Endothelial cell of umbilical vein (primary cell): Measurements from ENCODE around the gene SLC25A21. TPM values are rescaled to one million over a fixed set of nuclear protein-coding genes. Genes with fewer than 3 reads are reported as not detected.

ENCODE experiments used
- BruUV-seq: library from RNA; stranded (reverse); fragments of 400-500 nt; replicated peaks from 2 replicates; lab custom pipeline; 2021; lab: Mats Ljungman, UMichigan
- CTCF ChIA-PET: fragments of 300-600, 350-600 bp; sonication (Branson Sonifier 250); formaldehyde crosslinking; loops from one replicate; lab custom pipeline; 2021; ENCODE audit warnings: antibody characterized with exemption, inconsistent platforms; lab: Charles Lee
- POLR2A ChIA-PET: fragments of 300-600, 350-600 bp; sonication (Branson Sonifier 250); formaldehyde crosslinking; loops from one replicate; lab custom pipeline; 2021; ENCODE audit warnings: antibody characterized with exemption, inconsistent platforms; lab: Charles Lee
- DNase-seq: peaks from one replicate; pipeline ENCODE4 v3.0.0-alpha.2; 2011; ENCODE audit warnings: low read depth, low spot score
- FAIRE-seq: peaks from 2 replicates; lab custom pipeline; 2011; peaks lifted over from hg19 to GRCh38; lab: Jason Lieb, UNC
- H2AFZ ChIP-seq: 2 replicates; pipeline ENCODE4 v1.6.0; 2012; ENCODE audit warnings: low read depth, low read length, control low read depth, inconsistent platforms
- H3K27ac ChIP-seq: 2 replicates; pipeline ENCODE4 v1.5.1; 2011; ENCODE audit warnings: low read depth, mild to moderate bottlenecking, control low read depth, low read length, moderate library complexity; ENCODE audit not compliant: insufficient read depth
- H3K27me3 ChIP-seq, 2 experiments: 2 replicates each; pipeline versions ENCODE4 v1.6.0 to v1.6.1; 2011; ENCODE audit warnings: low read length in 2 of 2, mixed read lengths in 1 of 2; ENCODE audit not compliant: control insufficient read depth in 2 of 2, insufficient read depth in 2 of 2
- H3K36me3 ChIP-seq, 2 experiments: 2 replicates in 1 of 2; 3 replicates in 1 of 2; pipeline ENCODE4 v1.5.1; 2011; ENCODE audit warnings: low read length in 2 of 2, mild to moderate bottlenecking in 1 of 2, moderate library complexity in 1 of 2; ENCODE audit not compliant: control insufficient read depth in 2 of 2, insufficient read depth in 2 of 2; ENCODE audit errors: extremely low read depth in 1 of 2
- H3K4me1 ChIP-seq: 3 replicates; pipeline ENCODE4 v1.5.1; 2011; ENCODE audit warnings: mild to moderate bottlenecking, low read length; ENCODE audit not compliant: control insufficient read depth, insufficient read depth; ENCODE audit errors: extremely low read depth
- H3K4me2 ChIP-seq: 2 replicates; pipeline ENCODE4 v1.6.1; 2011; ENCODE audit warnings: low read length, control low read depth, mixed read lengths; ENCODE audit not compliant: insufficient read depth
- H3K4me3 ChIP-seq, 3 experiments: fragments of 200-600 bp in 1 of 3; sonication (generic), shearing (Covaris generic) in 1 of 3; replicated peaks in 1 of 3; 2 replicates each; pipeline ENCODE4 v1.5.1; 2011 to 2016; ENCODE audit warnings: control low read depth in 3 of 3, low read length in 3 of 3, mild to moderate bottlenecking in 2 of 3, inconsistent platforms in 1 of 3, low read depth in 1 of 3, moderate library complexity in 1 of 3; ENCODE audit not compliant: insufficient read depth in 1 of 3
- H3K79me2 ChIP-seq: 2 replicates; pipeline ENCODE4 v1.6.0; 2012; ENCODE audit warnings: low read length, inconsistent platforms; ENCODE audit not compliant: control insufficient read depth, insufficient read depth
- H3K9ac ChIP-seq: replicated peaks from 2 replicates; pipeline ENCODE3; 2011; ENCODE audit warnings: low read length, control low read depth; ENCODE audit not compliant: insufficient read depth; ENCODE audit errors: extremely low read depth
- H3K9me1 ChIP-seq: replicated peaks from 3 replicates; pipeline ENCODE4 v1.6.0; 2011; ENCODE audit warnings: mild to moderate bottlenecking, low read length; ENCODE audit not compliant: control insufficient read depth, insufficient read depth; ENCODE audit errors: extremely low read depth
- H3K9me3 ChIP-seq: replicated peaks from 2 replicates; pipeline ENCODE4 v1.5.1; 2012; ENCODE audit warnings: low read length, inconsistent platforms; ENCODE audit not compliant: control insufficient read depth, insufficient read depth
- H4K20me1 ChIP-seq: replicated peaks from 2 replicates; pipeline ENCODE3; 2011; ENCODE audit warnings: mild to moderate bottlenecking, low read length; ENCODE audit not compliant: control insufficient read depth, insufficient read depth; ENCODE audit errors: extremely low read depth
- CTCF ChIP-seq, 2 donors: IDR thresholded peaks; 1 replicate in 1 of 2; 2 replicates in 1 of 2; pipeline ENCODE4 v1.5.1; 2011; ENCODE audit warnings: low read length in 2 of 2, mild to moderate bottlenecking in 2 of 2, moderate library complexity in 2 of 2, control low read depth in 1 of 2, inconsistent platforms in 1 of 2, low read depth in 1 of 2; ENCODE audit not compliant: insufficient read depth in 1 of 2; ENCODE audit errors: extremely low read depth in 1 of 2
- EZH2 ChIP-seq: IDR thresholded peaks from 2 replicates; pipeline ENCODE4 v1.6.1; 2012; ENCODE audit warnings: borderline replicate concordance, low read depth, mild to moderate bottlenecking, moderate library complexity, low read length, inconsistent platforms; ENCODE audit not compliant: severe bottlenecking
- FOS ChIP-seq: IDR thresholded peaks from 2 replicates; pipeline ENCODE4 v1.6.1; 2011; ENCODE audit warnings: mild to moderate bottlenecking, low read length, moderate library complexity, borderline replicate concordance; ENCODE audit not compliant: insufficient read depth
- GATA2 ChIP-seq: IDR thresholded peaks from 2 replicates; pipeline ENCODE4 v1.7.0; 2011; ENCODE audit warnings: low read depth, mild to moderate bottlenecking, moderate library complexity, mixed read lengths, low read length; ENCODE audit not compliant: insufficient read length, insufficient read depth
- JUN ChIP-seq: IDR thresholded peaks from 2 replicates; pipeline ENCODE4 v1.6.1; 2011; ENCODE audit warnings: borderline replicate concordance, low read depth; ENCODE audit not compliant: insufficient read length, insufficient read depth
- MAX ChIP-seq: IDR thresholded peaks from 2 replicates; pipeline ENCODE4 v1.6.1; 2011; ENCODE audit not compliant: insufficient read depth, insufficient read length
- MYC ChIP-seq: IDR thresholded peaks from one replicate; pipeline ENCODE4 v1.6.1; 2011; ENCODE audit warnings: mild to moderate bottlenecking, low read depth, low read length
- POLR2A ChIP-seq: IDR thresholded peaks from 2 replicates; pipeline ENCODE4 v1.6.1; 2012; ENCODE audit warnings: low read depth, mild to moderate bottlenecking, control low read depth, low read length
- POLR2AphosphoS5 ChIP-seq: IDR thresholded peaks from 2 replicates; pipeline ENCODE4 v1.6.1; 2012; ENCODE audit warnings: low read depth, mild to moderate bottlenecking, control low read depth, low read length, moderate library complexity; ENCODE audit not compliant: insufficient read depth
- dilution Hi-C: fragments of 300-500 bp; cut with MboI; formaldehyde crosslinking; loops from one replicate; pipeline ENCODE4 v1.15.0; 2019; ENCODE audit warnings: low sequenced_read_pairs; ENCODE audit not compliant: extremely low pct_ligation_motif_present
- intact Hi-C: fragments of 100-400 bp; cut with micrococcal nuclease; formaldehyde crosslinking; loops from one replicate; pipeline ENCODE4 v1.10.0; 2022
- polyA plus RNA-seq, 4 experiments: library from polyadenylated mRNA; depleted of rRNA in 3 of 4; stranded (reverse) in 3 of 4; unstranded in 1 of 4; fragments of >200 nt; gene quantifications; 2 replicates each; pipeline versions ENCODE4 v1.2.1 to v1.2.3, GENCODE V29; 2011 to 2012; ENCODE audit warnings: missing spikeins in 1 of 4
- total RNA-seq: library from RNA; stranded (reverse); gene quantifications from 2 replicates; pipeline ENCODE4 v1.2.3, GENCODE V29; 2021

The SLC25A21 gene
- total and polyA plus RNA-seq, 2 donors (not counting 3 experiments of a cell fraction or from before 2014, with no cell fraction given): 0.98 to 1.4 TPM

- no peaks in the 10 kb centered on the region for H3K79me2 ChIP-seq
- no peak for DNase-seq
- CTCF ChIA-PET: interaction anchor here (0.7 to 3.6 kb wide), 4 partner anchors 15 to 871 kb away, joined by 3 to 100 read pairs (median 8); no protein-coding TSS in a partner anchor
- POLR2A ChIA-PET: no interaction called here
- intact Hi-C loops: loop anchor here (10.0 kb wide), 1 partner anchor 64 kb away; no protein-coding TSS in a partner anchor
- no peaks in the 10 kb centered on the region for H3K9me1 ChIP-seq
- H2AFZ ChIP-seq: no peak overlapping the region
- dilution Hi-C loops: no loop called here
- H3K9me3 ChIP-seq: no peaks in the 10 kb centered on the region
- no TSS peak for BruUV-seq
- no peak overlapping the region for H3K27ac ChIP-seq
- FAIRE-seq: no peak
- H3K36me3 ChIP-seq: no peaks in the 10 kb centered on the region
- no peak overlapping the region for H3K4me3 ChIP-seq
- H3K4me1 ChIP-seq: no peaks in the 10 kb centered on the region
- TF ChIP-seq GATA2: no peak
- TF ChIP-seq POLR2AphosphoS5: no peak
- TF ChIP-seq POLR2A: no peak
- TF ChIP-seq JUN: no peak
- no peak for TF ChIP-seq CTCF (IDR thresholded peaks at IDR 0.05; ENCODE audit: extremely low read depth in 1 of 2, insufficient read depth in 1 of 2, low read depth in 1 of 2, low read length in 2 of 2)
- no peak for TF ChIP-seq MYC
- TF ChIP-seq FOS: no peak
- no peak for TF ChIP-seq EZH2
- TF ChIP-seq MAX: no peak
- no peak overlapping the region for H3K9ac ChIP-seq
- no peaks in the 10 kb centered on the region for H4K20me1 ChIP-seq
- no peaks in the 10 kb centered on the region for H3K27me3 ChIP-seq
- no peak overlapping the region for H3K4me2 ChIP-seq
These were observed 231.9 kb downstream of the SLC25A21 start for GRCh38 chr14:36940476-36940875.
